HepG2 (cell line): ENCODE data around the gene CLDN7. TPM values are rescaled to one million over a fixed set of nuclear protein-coding genes. Genes with fewer than 3 reads are reported as not detected.

Experiments
- ARNT2 ChIP-seq: sonication (generic); formaldehyde crosslinking; IDR thresholded peaks from 2 replicates; pipeline ENCODE4 v1.8.0; 2022; ENCODE audit warnings: mild to moderate bottlenecking, low read depth, missing genetic modification reagents, moderate library complexity
- ATF1 ChIP-seq: IDR thresholded peaks from 2 replicates; pipeline ENCODE4 v1.6.1; 2016; ENCODE audit warnings: mild to moderate bottlenecking, control low read depth
- CSRNP2 ChIP-seq: sonication (generic); formaldehyde crosslinking; conservative IDR thresholded peaks from 2 replicates; pipeline ENCODE4 v1.8.0; 2022; ENCODE audit warnings: low read depth, missing genetic modification reagents
- FOXJ3 ChIP-seq: sonication (generic); formaldehyde crosslinking; IDR thresholded peaks from 2 replicates; pipeline ENCODE4 v1.4.0; 2020; ENCODE audit warnings: missing genetic modification reagents, mild to moderate bottlenecking, borderline replicate concordance
- MAFG ChIP-seq: sonication (generic); formaldehyde crosslinking; IDR thresholded peaks from 2 replicates; pipeline ENCODE4 v1.5.1; 2020; ENCODE audit warnings: mild to moderate bottlenecking, missing genetic modification reagents
- MEIS2 ChIP-seq: sonication (generic); formaldehyde crosslinking; IDR thresholded peaks from 2 replicates; pipeline ENCODE4 v1.9.0; 2021; ENCODE audit warnings: mild to moderate bottlenecking, missing genetic modification reagents
- PBX3 ChIP-seq: sonication (generic); formaldehyde crosslinking; IDR thresholded peaks from 2 replicates; pipeline ENCODE4 v1.8.1; 2023; ENCODE audit warnings: missing genetic modification reagents, inconsistent platforms, borderline replicate concordance
- PHF8 ChIP-seq: sonication (generic); formaldehyde crosslinking; IDR thresholded peaks from 2 replicates; pipeline ENCODE4 v1.5.0; 2020; ENCODE audit warnings: missing genetic modification reagents
- PLRG1 ChIP-seq: fragments of 450-650 bp; conservative IDR thresholded peaks from 2 replicates; pipeline ENCODE4 v1.6.1; 2016
- SOX13 ChIP-seq, 3 experiments: fragments of 450-650 bp in 1 of 3; sonication (generic) in 1 of 3; formaldehyde crosslinking in 1 of 3; IDR thresholded peaks in 2 of 3; conservative IDR thresholded peaks in 1 of 3; 2 replicates each; pipeline versions ENCODE4 v1.5.0 to v1.6.1; 2016 to 2020; ENCODE audit warnings: antibody characterized with exemption in 1 of 3, mild to moderate bottlenecking in 1 of 3, missing compliant biosample characterization in 1 of 3, missing genetic modification reagents in 1 of 3, moderate library complexity in 1 of 3
- XRCC5 ChIP-seq: fragments of 200-400 bp; formaldehyde crosslinking; optimal IDR thresholded peaks from 2 replicates; pipeline ENCODE3; 2017; ENCODE audit warnings: mild to moderate bottlenecking, low read length
- ZBTB43 ChIP-seq: sonication (generic); formaldehyde crosslinking; conservative IDR thresholded peaks from 2 replicates; pipeline ENCODE4 v1.4.0; 2020; ENCODE audit warnings: missing genetic modification reagents
- ZNF10 ChIP-seq: sonication (generic); formaldehyde crosslinking; IDR thresholded peaks from 2 replicates; pipeline ENCODE4 v1.4.0; 2020; ENCODE audit warnings: mild to moderate bottlenecking, low read depth, missing genetic modification reagents, borderline replicate concordance
- ZNF382 ChIP-seq: sonication (generic); formaldehyde crosslinking; IDR thresholded peaks from 2 replicates; pipeline ENCODE4 v1.5.0; 2020; ENCODE audit warnings: missing genetic modification reagents, mild to moderate bottlenecking, borderline replicate concordance
- ZNF484 ChIP-seq: sonication (generic); formaldehyde crosslinking; IDR thresholded peaks from 2 replicates; pipeline ENCODE4 v1.5.1; 2020; ENCODE audit warnings: mild to moderate bottlenecking, low read depth, missing genetic modification reagents, borderline replicate concordance
- polyA plus RNA-seq, 8 experiments: library from polyadenylated mRNA; depleted of rRNA in 3 of 8; stranded (reverse) in 7 of 8; unstranded in 1 of 8; fragments of >200 nt; fragmentation: Illumina TruSeq in 4 of 8; extraction: Trizol in 4 of 8; gene quantifications; 2 replicates each; pipeline versions ENCODE4 v1.2.1 to v1.2.3, GENCODE V29; 2011 to 2016; ENCODE audit warnings: low read depth in 4 of 8, missing spikeins in 1 of 8, mixed read lengths in 1 of 8; ENCODE audit not compliant: insufficient read depth in 1 of 8
- total RNA-seq, 5 experiments: library from RNA; depleted of rRNA; stranded (reverse); fragments of >200 nt; fragmentation: Illumina TruSeq; extraction: Trizol; gene quantifications; 2 replicates each; pipeline ENCODE4 v1.2.3, GENCODE V29; 2016; ENCODE audit warnings: low read depth in 1 of 5
- TF ChIP-seq, protein P1 (sequence below): sonication (generic); formaldehyde crosslinking; IDR thresholded peaks from 2 replicates; pipeline ENCODE4 v1.4.0; 2020; ENCODE audit warnings: mild to moderate bottlenecking, missing genetic modification reagents

CLDN7 gene
- total and polyA plus RNA-seq, 2 of the 13 experiments (the other 11 are each of a cell fraction or from before 2014, with no cell fraction given): not detected

DNA sequence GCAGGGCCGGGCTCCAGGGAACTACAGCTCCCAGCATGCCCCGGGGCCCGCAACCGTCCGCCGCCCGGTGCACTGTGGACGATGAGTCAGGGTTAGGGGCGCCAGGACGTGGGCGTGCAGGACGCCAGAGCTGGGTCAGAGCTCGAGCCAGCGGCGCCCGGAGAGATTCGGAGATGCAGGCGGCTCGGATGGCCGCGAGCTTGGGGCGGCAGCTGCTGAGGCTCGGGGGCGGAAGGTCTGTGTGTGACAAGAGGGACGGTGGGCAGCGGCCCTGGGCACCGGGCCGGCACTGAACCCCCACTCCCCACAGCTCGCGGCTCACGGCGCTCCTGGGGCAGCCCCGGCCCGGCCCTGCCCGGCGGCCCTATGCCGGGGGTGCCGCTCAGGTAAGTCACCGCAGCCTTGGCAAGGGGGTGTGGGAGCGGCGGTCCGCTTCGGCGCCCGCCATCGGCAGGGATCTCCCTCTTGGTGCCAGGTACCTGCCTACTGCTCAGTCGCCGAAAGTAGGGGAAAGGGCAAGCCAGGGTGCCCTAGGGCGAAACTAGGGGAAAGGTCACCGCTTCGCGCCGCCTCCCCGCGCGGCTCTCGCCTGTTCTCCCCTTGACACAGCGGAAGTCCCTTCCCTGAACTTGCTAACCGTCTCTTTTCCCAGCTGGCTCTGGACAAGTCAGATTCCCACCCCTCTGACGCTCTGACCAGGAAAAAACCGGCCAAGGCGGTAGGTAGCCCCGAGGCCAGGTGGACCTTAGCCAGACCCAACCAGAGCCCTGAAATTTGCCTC, 42.3 kb downstream of the CLDN7 start, which contains the start of the genes ACADVL and DLG4 (continued):
- TF ChIP-seq SOX13 (IDR thresholded peaks at IDR 0.05) (peak; percentile 26; the same call in 1 of the 2 replicates), SOX13 (CRISPR knock-in tag; conservative IDR thresholded peaks at IDR 0.05 in 1 of 2, IDR thresholded peaks at IDR 0.05 in 1 of 2) (peak in 1 of 2 experiments; percentile 5; a peak in 1 of 4 replicates), XRCC5 (no peak), ZNF484 (CRISPR knock-in tag) (no peak; the same call in 1 of the 2 replicates), MAFG (CRISPR knock-in tag) (no peak), CSRNP2 (CRISPR knock-in tag) (no peak), PLRG1 (no peak), MEIS2 (CRISPR knock-in tag) (no peak), FOXJ3 (CRISPR knock-in tag) (no peak), ATF1 (CRISPR knock-in tag) (no peak), ZNF382 (CRISPR knock-in tag) (no peak), PBX3 (no peak), ARNT2 (CRISPR knock-in tag) (peak; percentile 92), PHF8 (CRISPR knock-in tag) (peak; percentile 83), ZNF10 (0 out of 2 replicates have a peak, but pooled peaks have one; percentile 75), ZBTB43 (CRISPR knock-in tag) (no peak)
- TF ChIP-seq, protein P1, sequence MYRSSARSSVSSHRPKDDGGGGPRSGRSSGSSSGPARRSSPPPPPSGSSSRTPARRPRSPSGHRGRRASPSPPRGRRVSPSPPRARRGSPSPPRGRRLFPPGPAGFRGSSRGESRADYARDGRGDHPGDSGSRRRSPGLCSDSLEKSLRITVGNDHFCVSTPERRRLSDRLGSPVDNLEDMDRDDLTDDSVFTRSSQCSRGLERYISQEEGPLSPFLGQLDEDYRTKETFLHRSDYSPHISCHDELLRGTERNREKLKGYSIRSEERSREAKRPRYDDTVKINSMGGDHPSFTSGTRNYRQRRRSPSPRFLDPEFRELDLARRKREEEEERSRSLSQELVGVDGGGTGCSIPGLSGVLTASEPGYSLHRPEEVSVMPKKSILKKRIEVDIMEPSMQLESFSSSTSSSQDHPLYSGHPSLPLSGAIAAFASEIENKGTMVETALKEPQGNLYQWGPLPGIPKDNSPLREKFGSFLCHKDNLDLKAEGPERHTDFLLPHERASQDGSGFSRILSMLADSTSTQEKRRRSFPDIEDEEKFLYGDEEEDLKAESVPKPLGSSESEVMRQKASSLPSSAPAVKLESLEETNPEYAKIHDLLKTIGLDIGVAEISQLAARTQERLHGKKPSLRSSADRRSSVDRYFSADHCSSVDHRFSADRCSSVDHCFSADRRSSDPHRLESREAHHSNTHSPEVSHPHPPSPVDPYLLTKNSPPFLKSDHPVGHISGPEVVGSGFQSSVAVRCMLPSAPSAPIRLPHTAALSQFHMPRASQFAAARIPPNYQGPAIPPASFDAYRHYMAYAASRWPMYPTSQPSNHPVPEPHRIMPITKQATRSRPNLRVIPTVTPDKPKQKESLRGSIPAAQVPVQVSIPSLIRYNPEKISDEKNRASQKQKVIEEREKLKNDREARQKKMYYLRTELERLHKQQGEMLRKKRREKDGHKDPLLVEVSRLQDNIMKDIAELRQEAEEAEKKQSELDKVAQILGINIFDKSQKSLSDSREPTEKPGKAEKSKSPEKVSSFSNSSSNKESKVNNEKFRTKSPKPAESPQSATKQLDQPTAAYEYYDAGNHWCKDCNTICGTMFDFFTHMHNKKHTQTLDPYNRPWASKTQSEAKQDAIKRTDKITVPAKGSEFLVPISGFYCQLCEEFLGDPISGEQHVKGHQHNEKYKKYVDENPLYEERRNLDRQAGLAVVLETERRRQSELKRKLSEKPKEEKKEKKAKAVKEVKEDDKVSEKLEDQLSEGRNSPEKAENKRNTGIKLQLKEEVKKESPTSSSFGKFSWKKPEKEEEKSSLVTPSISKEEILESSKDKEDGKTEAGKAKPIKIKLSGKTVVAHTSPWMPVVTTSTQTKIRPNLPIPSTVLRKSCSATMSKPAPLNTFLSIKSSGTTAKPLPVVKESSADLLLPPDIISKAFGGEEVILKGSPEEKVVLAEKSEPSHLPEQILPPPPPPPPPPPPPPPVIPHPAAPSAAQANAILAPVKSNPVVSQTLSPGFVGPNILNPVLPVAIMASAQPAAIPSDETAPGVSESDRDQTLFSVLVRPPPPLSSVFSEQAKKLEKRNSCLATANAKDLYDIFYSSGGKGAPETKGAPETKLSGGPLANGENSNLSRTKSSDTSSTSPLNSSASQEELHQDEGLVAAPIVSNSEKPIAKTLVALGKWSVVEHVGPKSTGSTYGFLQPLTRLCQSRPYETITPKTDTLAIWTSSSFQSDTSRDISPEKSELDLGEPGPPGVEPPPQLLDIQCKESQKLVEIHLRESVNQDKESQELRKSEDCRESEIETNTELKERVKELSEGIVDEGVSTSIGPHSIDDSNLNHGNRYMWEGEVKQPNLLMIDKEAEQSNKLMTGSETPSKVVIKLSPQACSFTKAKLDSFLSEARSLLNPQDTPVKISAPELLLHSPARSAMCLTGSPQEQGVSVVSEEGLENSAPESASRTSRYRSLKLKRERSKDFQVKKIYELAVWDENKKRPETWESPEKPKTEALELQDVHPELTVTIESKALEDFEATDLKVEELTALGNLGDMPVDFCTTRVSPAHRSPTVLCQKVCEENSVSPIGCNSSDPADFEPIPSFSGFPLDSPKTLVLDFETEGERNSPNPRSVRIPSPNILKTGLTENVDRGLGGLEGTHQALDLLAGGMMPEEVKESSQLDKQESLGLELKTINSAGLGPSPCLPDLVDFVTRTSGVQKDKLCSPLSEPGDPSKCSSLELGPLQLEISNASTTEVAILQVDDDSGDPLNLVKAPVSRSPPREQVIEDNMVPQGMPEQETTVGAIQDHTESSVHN (CRISPR knock-in tag): no peak
